ACC112 (cell line): Measurements from ENCODE around the gene ATXN10.
A peak's percentile ranks its signal among the peaks of the same experiment; 100 is the strongest.

Experiments
- H2AFZ ChIP-seq: fragments of 200-600 bp; sonication (generic); one replicate; pipeline ENCODE4 v1.6.0; 2017; ENCODE audit warnings: antibody characterized with exemption, low read length; ENCODE audit not compliant: unreplicated experiment
- H3K27ac ChIP-seq: fragments of 200-600 bp; sonication (generic); 2 replicates; pipeline ENCODE4 v1.5.1; 2014; ENCODE audit warnings: low read depth, mild to moderate bottlenecking, antibody characterized with exemption, low read length, moderate library complexity
- H3K27me3 ChIP-seq: fragments of 200-600 bp; sonication (generic); 2 replicates; pipeline ENCODE4 v1.6.1; 2014; ENCODE audit warnings: mild to moderate bottlenecking, antibody characterized with exemption, low read length, moderate library complexity, mixed read lengths; ENCODE audit not compliant: insufficient read depth
- H3K36me3 ChIP-seq: fragments of 200-600 bp; sonication (generic); 2 replicates; pipeline ENCODE4 v1.6.1; 2016; ENCODE audit warnings: mild to moderate bottlenecking, antibody characterized with exemption, low read length, moderate library complexity, mixed read lengths; ENCODE audit not compliant: insufficient read depth
- H3K4me1 ChIP-seq: fragments of 200-600 bp; sonication (generic); one replicate; pipeline ENCODE4 v1.6.1; 2016; ENCODE audit warnings: low read length, mixed read lengths; ENCODE audit not compliant: insufficient read depth, unreplicated experiment, control insufficient read depth
- H3K4me3 ChIP-seq: fragments of 200-600 bp; sonication (generic); 2 replicates; pipeline ENCODE4 v1.5.1; 2014; ENCODE audit warnings: mild to moderate bottlenecking, low read depth, low read length
- H3K79me2 ChIP-seq: fragments of 200-600 bp; sonication (generic); one replicate; pipeline ENCODE4 v1.6.0; 2016; ENCODE audit warnings: low read length; ENCODE audit not compliant: control insufficient read depth, unreplicated experiment, insufficient read depth

The ATXN10 gene

DNA sequence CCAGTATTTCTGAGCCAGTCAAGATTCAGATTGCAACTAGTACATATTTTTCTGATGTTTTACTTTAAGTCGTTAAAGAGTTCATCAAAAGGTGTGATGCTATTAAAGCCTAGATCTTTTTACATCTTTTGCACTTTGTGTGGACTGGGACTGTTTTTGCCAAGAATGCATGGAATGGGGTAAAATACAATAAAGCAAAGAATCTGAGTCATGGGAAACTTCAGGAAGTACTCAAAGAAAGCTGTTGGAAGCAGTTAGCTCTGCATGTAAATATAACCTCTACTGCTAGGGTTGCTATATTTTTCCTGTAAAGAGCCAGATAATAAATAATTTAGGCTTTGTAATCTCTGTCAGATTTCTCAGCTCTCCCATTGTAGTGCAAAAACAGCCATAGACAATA lies 20.9 kb downstream of the ATXN10 start:
- Histone ChIP-seq H3K36me3 (peaks cover 8% of the 10 kb centered on the region; the same call in 1 of the 2 replicates), H3K27ac (0 out of 2 replicates have a peak overlapping the region, but pooled peaks have one; percentile 16), H3K4me1 (peaks cover 31% of the 10 kb centered on the region)

GRCh38 chr22:45693835-45694234 lies 22.2 kb downstream of the ATXN10 start:
- Histone ChIP-seq H3K36me3 (peaks cover 8% of the 10 kb centered on the region; the same call in 1 of the 2 replicates), H3K4me3 (no peak overlapping the region), H3K79me2 (peaks cover 37% of the 10 kb centered on the region), H2AFZ (no peak overlapping the region), H3K27ac (no peak overlapping the region), H3K27me3 (no peaks in the 10 kb centered on the region), H3K4me1 (peaks cover 18% of the 10 kb centered on the region)

More for the DNA sequence above, 20.9 kb downstream of the ATXN10 start:
- Histone ChIP-seq H3K27me3 (no peaks in the 10 kb centered on the region), H2AFZ (no peak overlapping the region), H3K79me2 (peaks cover 33% of the 10 kb centered on the region), H3K4me3 (no peak overlapping the region; the same call in 1 of the 2 replicates)

DNA sequence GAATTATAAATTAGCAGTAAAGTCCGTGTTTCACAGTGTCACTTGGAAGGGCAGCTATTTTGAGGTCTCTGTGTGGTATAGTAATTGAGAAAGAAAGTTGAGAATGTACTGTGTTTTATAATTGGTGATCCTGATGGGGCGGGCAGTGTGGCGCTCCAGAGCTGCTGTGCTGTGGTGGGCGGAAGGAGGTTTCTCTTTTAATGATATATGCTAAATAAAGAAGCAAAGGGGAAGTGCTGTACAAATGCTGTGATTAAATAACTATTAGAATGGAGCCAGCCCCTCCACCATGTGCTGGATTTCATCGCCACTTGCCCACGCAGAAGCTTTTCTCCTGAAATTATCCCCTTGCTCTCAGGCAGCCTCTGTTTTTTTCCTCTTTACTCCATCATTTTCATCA lies 24.6 kb downstream of the ATXN10 start:
- H2AFZ ChIP-seq, result no peak overlapping the region
- no peak overlapping the region for H3K27ac ChIP-seq
- no peak overlapping the region for H3K4me3 ChIP-seq
- peaks cover 14% of the 10 kb centered on the region for H3K79me2 ChIP-seq
- H3K36me3 ChIP-seq, result peaks cover 8% of the 10 kb centered on the region
- peaks cover 11% of the 10 kb centered on the region for H3K4me1 ChIP-seq
- H3K27me3 ChIP-seq, result no peaks in the 10 kb centered on the region

GRCh38 chr22:45698094-45698493 lies 26.5 kb downstream of the ATXN10 start:
- H3K36me3 ChIP-seq, result peaks cover 8% of the 10 kb centered on the region
- H2AFZ ChIP-seq, result no peak overlapping the region
- H3K27me3 ChIP-seq, result no peaks in the 10 kb centered on the region
- no peaks in the 10 kb centered on the region for H3K4me1 ChIP-seq
- H3K27ac ChIP-seq, result no peak overlapping the region
- H3K79me2 ChIP-seq, result peaks cover 9% of the 10 kb centered on the region
- no peak overlapping the region for H3K4me3 ChIP-seq

- no peak overlapping the region for H2AFZ ChIP-seq
- peaks cover 9% of the 10 kb centered on the region for H3K79me2 ChIP-seq
- H3K36me3 ChIP-seq, result peaks cover 8% of the 10 kb centered on the region; the same call in 1 of the 2 replicates
- no peak overlapping the region for H3K4me3 ChIP-seq
- no peaks in the 10 kb centered on the region for H3K4me1 ChIP-seq
- no peaks in the 10 kb centered on the region for H3K27me3 ChIP-seq
- H3K27ac ChIP-seq, result no peak overlapping the region
These were observed 31.3 kb downstream of the ATXN10 start for GRCh38 chr22:45702981-45703380.

- peaks cover 7% of the 10 kb centered on the region for H3K4me1 ChIP-seq
- H3K79me2 ChIP-seq, result peaks cover 6% of the 10 kb centered on the region
- H2AFZ ChIP-seq, result no peak overlapping the region
- H3K27me3 ChIP-seq, result no peaks in the 10 kb centered on the region
- H3K27ac ChIP-seq, result no peak overlapping the region
- peaks cover 8% of the 10 kb centered on the region; the same call in 1 of the 2 replicates for H3K36me3 ChIP-seq
- H3K4me3 ChIP-seq, result no peak overlapping the region
These were observed 32.1 kb downstream of the ATXN10 start for GRCh38 chr22:45703758-45704157.

- no peaks in the 10 kb centered on the region for H3K27me3 ChIP-seq
- H3K79me2 ChIP-seq, result peaks cover 6% of the 10 kb centered on the region
- H3K36me3 ChIP-seq, result peaks cover 8% of the 10 kb centered on the region; the same call in 1 of the 2 replicates
- H3K27ac ChIP-seq, result no peak overlapping the region
- no peak overlapping the region for H2AFZ ChIP-seq
- H3K4me3 ChIP-seq, result no peak overlapping the region
- H3K4me1 ChIP-seq, result peaks cover 16% of the 10 kb centered on the region
These were observed 33.0 kb downstream of the ATXN10 start for GRCh38 chr22:45704648-45705047.

DNA sequence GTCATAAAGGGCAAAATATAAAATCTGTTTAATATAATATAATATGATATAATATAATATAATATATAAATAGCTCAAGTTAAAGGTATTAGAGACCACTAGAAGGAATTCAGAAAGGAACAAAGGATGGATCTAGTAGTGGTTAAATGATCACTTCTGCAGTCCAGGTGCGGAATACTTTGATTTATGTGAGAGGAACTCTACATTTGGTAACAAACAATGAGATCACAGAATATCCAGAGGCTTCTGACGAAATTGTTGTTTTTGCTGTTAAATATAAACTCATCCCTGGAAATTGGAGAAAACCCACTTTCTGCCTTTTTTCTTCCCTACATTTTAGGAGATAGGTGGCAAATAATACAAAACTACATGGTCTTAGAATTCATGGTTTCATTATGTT lies 36.0 kb downstream of the ATXN10 start:
- Histone ChIP-seq H3K27ac (no peak overlapping the region), H3K4me3 (no peak overlapping the region), H3K27me3 (no peaks in the 10 kb centered on the region), H3K79me2 (peaks cover 12% of the 10 kb centered on the region), H3K4me1 (peaks cover 25% of the 10 kb centered on the region), H3K36me3 (0 out of 2 replicates have a peak, but pooled peaks cover 5% of the 10 kb centered on the region), H2AFZ (no peak overlapping the region)

- Histone ChIP-seq H2AFZ (no peak overlapping the region), H3K4me3 (no peak overlapping the region), H3K4me1 (peaks cover 25% of the 10 kb centered on the region), H3K27ac (no peak overlapping the region), H3K27me3 (no peaks in the 10 kb centered on the region), H3K36me3 (0 out of 2 replicates have a peak, but pooled peaks cover 5% of the 10 kb centered on the region), H3K79me2 (peaks cover 12% of the 10 kb centered on the region)
These were observed 36.5 kb downstream of the ATXN10 start for GRCh38 chr22:45708145-45708544.

DNA sequence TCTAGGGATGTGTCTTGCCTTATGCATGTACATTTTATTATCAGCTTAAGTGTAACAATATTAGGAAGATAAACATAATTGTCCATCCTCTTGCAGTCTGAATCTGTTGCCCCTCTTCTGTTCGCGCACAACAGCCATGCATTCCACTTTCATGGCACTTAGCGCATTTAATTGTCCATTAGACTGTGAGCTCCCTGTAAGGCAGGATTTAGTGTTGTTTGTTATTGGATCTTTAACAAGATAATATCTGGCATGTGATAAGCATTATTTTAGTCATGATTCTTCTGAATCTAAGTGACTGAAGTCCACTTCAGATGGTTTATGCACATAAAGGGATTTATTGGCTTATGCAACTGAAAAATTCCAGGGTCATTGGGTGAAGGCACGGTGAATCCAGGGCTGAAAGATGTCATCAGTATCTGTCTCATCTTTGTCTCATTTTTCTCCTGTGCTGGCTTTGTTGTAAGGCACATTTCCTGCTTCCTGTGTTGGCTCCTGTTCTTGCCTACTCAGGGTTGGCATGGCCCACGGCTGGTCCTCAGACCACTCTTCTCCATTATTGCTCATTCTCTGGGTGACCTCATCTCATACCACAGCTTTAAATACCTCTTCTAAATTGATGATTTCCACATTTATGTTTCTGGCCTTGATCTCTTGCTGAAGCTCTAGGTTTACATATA lies 37.6 kb downstream of the ATXN10 start:
- no peak overlapping the region for H2AFZ ChIP-seq
- H3K79me2 ChIP-seq, result peaks cover 16% of the 10 kb centered on the region
- H3K27ac ChIP-seq, result peak overlapping the region; percentile 73
- H3K27me3 ChIP-seq, result no peaks in the 10 kb centered on the region
- peaks cover 25% of the 10 kb centered on the region for H3K4me1 ChIP-seq
- 0 out of 2 replicates have a peak, but pooled peaks cover 5% of the 10 kb centered on the region for H3K36me3 ChIP-seq
- H3K4me3 ChIP-seq, result no peak overlapping the region; the same call in 1 of the 2 replicates

DNA sequence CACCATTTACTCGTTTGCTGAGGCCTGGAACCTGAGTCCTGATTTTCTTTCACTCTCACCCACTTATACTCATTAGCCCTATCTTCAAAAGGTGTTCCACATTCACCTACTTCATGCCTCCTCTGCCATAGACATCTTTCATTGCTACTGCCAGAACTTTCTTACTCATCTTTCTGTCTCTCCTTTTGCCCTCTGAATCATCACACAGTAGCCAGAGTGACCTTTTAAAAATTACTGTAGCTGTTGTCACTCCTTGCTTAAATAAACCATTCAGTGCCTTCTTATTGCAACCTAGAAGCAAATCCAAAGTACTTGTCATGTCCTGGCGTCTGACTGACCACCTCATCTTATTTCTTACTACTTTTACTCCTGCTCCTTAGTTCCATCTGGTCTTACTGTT lies 38.2 kb downstream of the ATXN10 start:
- Histone ChIP-seq H3K27ac (peak overlapping the region; percentile 73), H3K4me3 (no peak overlapping the region; the same call in 1 of the 2 replicates), H3K36me3 (no peaks in the 10 kb centered on the region), H3K4me1 (peaks cover 25% of the 10 kb centered on the region), H3K79me2 (peaks cover 18% of the 10 kb centered on the region), H3K27me3 (no peaks in the 10 kb centered on the region), H2AFZ (no peak overlapping the region)
